ENCODE results near the gene DPP6.
"Not testable (repeated sequence)": the region's sequence is repeated elsewhere in the genome, so short reads cannot be mapped to it uniquely, and the experiment has no call there.

Gene DPP6

GRCh38 chr7:154918741-154919140 lies 866.5 kb downstream of the DPP6 start:
- H4K20me1 ChIP-seq (ENCODE audit: insufficient read depth, low read length, poor library complexity, severe bottlenecking): no peaks in the 10 kb centered on the region
- H3K27me3 ChIP-seq (ENCODE audit: insufficient read depth, low read length, poor library complexity, severe bottlenecking): no peaks in the 10 kb centered on the region
- H3K4me3 ChIP-seq (ENCODE audit: low read length, poor library complexity, severe bottlenecking): no peak overlapping the region
- no peak overlapping the region for H3K9ac ChIP-seq (ENCODE audit: low read depth, low read length, poor library complexity, severe bottlenecking)
- H3K9me2 ChIP-seq (replicated peaks; ENCODE audit: low read depth, low read length): no peaks in the 10 kb centered on the region
- H3K4me2 ChIP-seq (ENCODE audit: low read depth, low read length, poor library complexity, severe bottlenecking): no peak overlapping the region
- H3K79me2 ChIP-seq (ENCODE audit: insufficient read depth, low read length): no peaks in the 10 kb centered on the region
- H2AFZ ChIP-seq (ENCODE audit: low read length): no peak overlapping the region
- no peaks in the 10 kb centered on the region for H3K4me1 ChIP-seq (ENCODE audit: insufficient read depth, low read length, poor library complexity, severe bottlenecking)
- H3F3A ChIP-seq (ENCODE audit: low read depth): no peaks in the 10 kb centered on the region
- TF ChIP-seq CTCF (conservative IDR thresholded peaks at IDR 0.05; ENCODE audit: low read length) (no peak), EZH2phosphoT487 (IDR thresholded peaks at IDR 0.05; ENCODE audit: borderline replicate concordance) (no peak)
- H3K36me3 ChIP-seq (ENCODE audit: insufficient read depth, low read length): no peaks in the 10 kb centered on the region
- no peaks in the 10 kb centered on the region for H3K9me3 ChIP-seq (ENCODE audit: insufficient read depth, low read depth, low read length)

GRCh38 chr7:154919344-154920225 lies 867.4 kb downstream of the DPP6 start:
- no peaks in the 10 kb centered on the region for H3K79me2 ChIP-seq (ENCODE audit: insufficient read depth, low read length)
- H3K27me3 ChIP-seq (ENCODE audit: insufficient read depth, low read length, poor library complexity, severe bottlenecking): no peaks in the 10 kb centered on the region
- no peaks in the 10 kb centered on the region for H3K4me1 ChIP-seq (ENCODE audit: insufficient read depth, low read length, poor library complexity, severe bottlenecking)
- H3K9me2 ChIP-seq (replicated peaks; ENCODE audit: low read depth, low read length): no peaks in the 10 kb centered on the region
- H3K4me3 ChIP-seq (ENCODE audit: low read length, poor library complexity, severe bottlenecking): no peak overlapping the region
- H3K36me3 ChIP-seq (ENCODE audit: insufficient read depth, low read length): no peaks in the 10 kb centered on the region
- no peak for TF ChIP-seq EZH2phosphoT487 (IDR thresholded peaks at IDR 0.05; ENCODE audit: borderline replicate concordance)
- no peak for TF ChIP-seq CTCF (conservative IDR thresholded peaks at IDR 0.05; ENCODE audit: low read length)
- H3K9me3 ChIP-seq (ENCODE audit: insufficient read depth, low read depth, low read length): no peaks in the 10 kb centered on the region
- H2AFZ ChIP-seq (ENCODE audit: low read length): no peak overlapping the region
- H3F3A ChIP-seq (ENCODE audit: low read depth): no peaks in the 10 kb centered on the region
- no peaks in the 10 kb centered on the region for H4K20me1 ChIP-seq (ENCODE audit: insufficient read depth, low read length, poor library complexity, severe bottlenecking)
- H3K9ac ChIP-seq (ENCODE audit: low read depth, low read length, poor library complexity, severe bottlenecking): no peak overlapping the region
- no peak overlapping the region for H3K4me2 ChIP-seq (ENCODE audit: low read depth, low read length, poor library complexity, severe bottlenecking)

DNA sequence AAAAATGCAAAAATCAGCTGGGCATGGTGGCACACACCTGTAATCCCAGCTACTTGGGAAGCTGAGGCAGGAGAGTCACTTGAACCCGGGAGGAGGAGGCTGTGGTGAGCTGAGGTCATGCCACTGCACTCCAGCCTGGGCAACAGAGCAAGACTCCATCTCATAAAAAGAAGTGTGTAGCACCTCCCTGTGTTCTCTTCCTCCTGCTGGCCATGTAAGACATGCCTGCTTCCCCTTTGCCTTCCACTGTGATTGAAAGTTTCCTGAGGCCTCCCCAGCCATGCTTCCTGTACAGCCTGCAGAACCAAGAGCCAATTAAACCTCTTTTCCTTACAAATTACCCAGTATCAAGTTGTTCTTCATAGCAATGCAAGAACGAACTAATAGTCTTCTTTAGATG lies 870.3 kb downstream of the DPP6 start:
- not testable (repeated sequence) for H3K27me3 ChIP-seq (ENCODE audit: insufficient read depth, low read length, poor library complexity, severe bottlenecking); H3K4me2 ChIP-seq (ENCODE audit: low read depth, low read length, poor library complexity, severe bottlenecking); H3K9me3 ChIP-seq (ENCODE audit: insufficient read depth, low read depth, low read length)

More for the DNA sequence above, 870.3 kb downstream of the DPP6 start:
- H3F3A ChIP-seq (ENCODE audit: low read depth); H3K9ac ChIP-seq (ENCODE audit: low read depth, low read length, poor library complexity, severe bottlenecking); H3K36me3 ChIP-seq (ENCODE audit: insufficient read depth, low read length); H3K4me3 ChIP-seq (ENCODE audit: low read length, poor library complexity, severe bottlenecking); H3K9me2 ChIP-seq (replicated peaks; ENCODE audit: low read depth, low read length); H4K20me1 ChIP-seq (ENCODE audit: insufficient read depth, low read length, poor library complexity, severe bottlenecking); H3K79me2 ChIP-seq (ENCODE audit: insufficient read depth, low read length); H3K4me1 ChIP-seq (ENCODE audit: insufficient read depth, low read length, poor library complexity, severe bottlenecking); H2AFZ ChIP-seq (ENCODE audit: low read length): not testable (repeated sequence)

All from Loucy (cell line).